Trophoblast cell (in vitro differentiated cells and primary cell): ENCODE results near the gene HIVEP1.
A peak's percentile ranks its signal among the peaks of the same experiment; 100 is the strongest.

Experiments
- DNase-seq, 2 donors: peaks; one replicate each; pipeline ENCODE4 v3.0.0-alpha.2; 2016
- H2AFZ ChIP-seq: 2 replicates; pipeline ENCODE4 v1.6.1; 2013; ENCODE audit warnings: low read length, moderate library complexity, mild to moderate bottlenecking; ENCODE audit not compliant: insufficient read depth, poor library complexity
- H2AK5ac ChIP-seq: 2 replicates; pipeline ENCODE4 v1.6.1; 2013; ENCODE audit warnings: mild to moderate bottlenecking, low read length
- H2BK120ac ChIP-seq: 2 replicates; pipeline ENCODE4 v1.6.1; 2013; ENCODE audit warnings: low read length, mild to moderate bottlenecking, moderate library complexity; ENCODE audit not compliant: insufficient read depth, poor library complexity
- H2BK12ac ChIP-seq: 2 replicates; pipeline ENCODE4 v1.6.1; 2013; ENCODE audit warnings: mild to moderate bottlenecking, low read length, moderate library complexity
- H2BK5ac ChIP-seq: 2 replicates; pipeline ENCODE4 v1.6.1; 2013; ENCODE audit warnings: low read length, low read depth, moderate library complexity, mild to moderate bottlenecking; ENCODE audit not compliant: poor library complexity
- H3K14ac ChIP-seq: 2 replicates; pipeline ENCODE4 v1.6.1; 2013; ENCODE audit warnings: mild to moderate bottlenecking, low read length
- H3K18ac ChIP-seq: 2 replicates; pipeline ENCODE4 v1.6.1; 2013; ENCODE audit warnings: mild to moderate bottlenecking, low read length
- H3K23ac ChIP-seq: 2 replicates; pipeline ENCODE4 v1.6.1; 2013; ENCODE audit warnings: low read length
- H3K27ac ChIP-seq: 2 replicates; pipeline ENCODE4 v1.5.1; 2013; ENCODE audit warnings: low read depth, mild to moderate bottlenecking, inconsistent platforms, low read length, moderate library complexity
- H3K27me3 ChIP-seq: 2 replicates; pipeline ENCODE4 v1.6.1; 2013; ENCODE audit warnings: inconsistent platforms, mild to moderate bottlenecking, low read length, moderate library complexity; ENCODE audit not compliant: insufficient read depth
- H3K36me3 ChIP-seq, 2 experiments: 1 replicate in 1 of 2; 2 replicates in 1 of 2; pipeline ENCODE4 v1.6.1; 2013; ENCODE audit warnings: low read length in 2 of 2, mild to moderate bottlenecking in 2 of 2, moderate library complexity in 1 of 2; ENCODE audit not compliant: insufficient read depth in 2 of 2, control insufficient read depth in 1 of 2
- H3K4ac ChIP-seq: 2 replicates; pipeline ENCODE4 v1.6.1; 2013; ENCODE audit warnings: low read depth, mild to moderate bottlenecking, low read length, moderate library complexity
- H3K4me1 ChIP-seq, 2 experiments: 1 replicate in 1 of 2; 2 replicates in 1 of 2; pipeline ENCODE4 v1.6.1; 2013; ENCODE audit warnings: low read length in 2 of 2, mild to moderate bottlenecking in 2 of 2, moderate library complexity in 1 of 2; ENCODE audit not compliant: insufficient read depth in 2 of 2, control insufficient read depth in 1 of 2
- H3K4me2 ChIP-seq: 2 replicates; pipeline ENCODE4 v1.6.1; 2013; ENCODE audit warnings: inconsistent platforms, mild to moderate bottlenecking, low read length, moderate library complexity
- H3K4me3 ChIP-seq: 2 replicates; pipeline ENCODE4 v1.5.1; 2013; ENCODE audit warnings: mild to moderate bottlenecking, low read depth, low read length, inconsistent platforms
- H3K79me1 ChIP-seq: one replicate; pipeline ENCODE4 v1.6.1; 2013; ENCODE audit warnings: low read length
- H3K79me2 ChIP-seq: 2 replicates; pipeline ENCODE4 v1.6.1; 2013; ENCODE audit warnings: low read length, mild to moderate bottlenecking; ENCODE audit not compliant: control insufficient read depth, insufficient read depth, poor library complexity
- H3K9ac ChIP-seq: 2 replicates; pipeline ENCODE4 v1.6.1; 2013; ENCODE audit warnings: mild to moderate bottlenecking, low read length
- H3K9me3 ChIP-seq: 2 replicates; pipeline ENCODE4 v1.6.1; 2013; ENCODE audit warnings: low read depth, mild to moderate bottlenecking, control low read depth, inconsistent platforms, low read length; ENCODE audit not compliant: insufficient read depth
- H4K12ac ChIP-seq: 2 replicates; pipeline ENCODE4 v1.6.1; 2013; ENCODE audit warnings: low read depth, mild to moderate bottlenecking, low read length, moderate library complexity
- H4K8ac ChIP-seq: 2 replicates; pipeline ENCODE4 v1.6.1; 2013; ENCODE audit warnings: low read depth, mild to moderate bottlenecking, low read length, moderate library complexity
- H4K91ac ChIP-seq: one replicate; pipeline ENCODE4 v1.6.1; 2013; ENCODE audit warnings: low read depth, mild to moderate bottlenecking, low read length, moderate library complexity
- WGBS: extraction: QIAGEN DNeasy Blood & Tissue Kit; methylation state at CpG from one replicate; pipeline ENCODE4 v1.1.7; 2013; ENCODE audit warnings: missing lambda C conversion rate; ENCODE audit not compliant: insufficient read length, insufficient coverage; ENCODE audit errors: extremely low coverage; 5-methylcytosine and 5-hydroxymethylcytosine counted together

Gene HIVEP1

GRCh38 chr6:12160326-12160725, 148.2 kb downstream of the HIVEP1 start:
- Histone ChIP-seq H3K14ac (no peak overlapping the region), H3K4me2 (no peak overlapping the region), H4K12ac (no peak overlapping the region), H2BK5ac (no peak overlapping the region), H2BK12ac (no peak overlapping the region), H4K8ac (no peak overlapping the region), H3K4ac (no peak overlapping the region), H3K27me3 (no peaks in the 10 kb centered on the region), H2AFZ (no peak overlapping the region), H3K18ac (no peak overlapping the region), H3K4me1 (peaks cover 8 to 10% of the 10 kb centered on the region in 2 experiments), H2BK120ac (no peak overlapping the region), H3K27ac (no peak overlapping the region), H4K91ac (no peak overlapping the region), H3K79me1 (peaks cover 3% of the 10 kb centered on the region), H2AK5ac (no peak overlapping the region), H3K23ac (no peak overlapping the region), H3K79me2 (no peaks in the 10 kb centered on the region), H3K36me3 (peaks cover 16 to 24% of the 10 kb centered on the region in 2 experiments), H3K4me3 (no peak overlapping the region), H3K9me3 (no peaks in the 10 kb centered on the region), H3K9ac (no peak overlapping the region)
- DNase-seq: no peak
- no CpG with 5 or more reads among the region's 4 CpGs for WGBS

DNA sequence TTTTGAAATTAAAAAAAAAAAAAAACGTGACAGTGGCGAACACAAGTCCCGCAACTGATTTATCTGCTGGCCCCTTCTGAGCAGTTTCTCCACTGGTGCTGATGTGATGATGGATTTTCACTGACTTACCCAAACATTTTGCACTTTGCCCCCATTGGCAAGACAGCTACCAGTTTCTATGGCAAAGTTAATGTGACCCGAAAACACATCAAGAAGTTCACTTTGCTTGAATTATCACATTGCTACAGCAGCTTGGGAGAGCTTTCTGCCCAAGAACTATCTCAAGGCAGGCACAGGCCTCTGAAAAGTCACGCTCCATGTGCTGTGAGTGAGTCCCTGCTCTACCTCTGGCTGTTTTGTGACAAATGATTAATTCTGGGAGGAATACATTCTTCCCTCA, 150.1 kb downstream of the HIVEP1 start:
- Histone ChIP-seq H3K4me1 (peaks cover 8 to 13% of the 10 kb centered on the region in 2 experiments), H2AFZ (no peak overlapping the region), H3K23ac (no peak overlapping the region), H3K27ac (no peak overlapping the region), H2BK5ac (no peak overlapping the region), H3K18ac (no peak overlapping the region), H4K91ac (no peak overlapping the region), H3K4ac (no peak overlapping the region), H2AK5ac (no peak overlapping the region), H3K9me3 (no peaks in the 10 kb centered on the region), H3K36me3 (peaks cover 16 to 24% of the 10 kb centered on the region in 2 experiments), H3K9ac (no peak overlapping the region), H3K79me2 (no peaks in the 10 kb centered on the region), H2BK12ac (no peak overlapping the region), H4K12ac (no peak overlapping the region), H3K4me3 (no peak overlapping the region), H3K4me2 (no peak overlapping the region), H3K27me3 (no peaks in the 10 kb centered on the region), H4K8ac (no peak overlapping the region), H2BK120ac (no peak overlapping the region), H3K14ac (no peak overlapping the region), H3K79me1 (peaks cover 3% of the 10 kb centered on the region)
- no CpG with 5 or more reads among the region's 5 CpGs for WGBS
- no peak for DNase-seq

DNA sequence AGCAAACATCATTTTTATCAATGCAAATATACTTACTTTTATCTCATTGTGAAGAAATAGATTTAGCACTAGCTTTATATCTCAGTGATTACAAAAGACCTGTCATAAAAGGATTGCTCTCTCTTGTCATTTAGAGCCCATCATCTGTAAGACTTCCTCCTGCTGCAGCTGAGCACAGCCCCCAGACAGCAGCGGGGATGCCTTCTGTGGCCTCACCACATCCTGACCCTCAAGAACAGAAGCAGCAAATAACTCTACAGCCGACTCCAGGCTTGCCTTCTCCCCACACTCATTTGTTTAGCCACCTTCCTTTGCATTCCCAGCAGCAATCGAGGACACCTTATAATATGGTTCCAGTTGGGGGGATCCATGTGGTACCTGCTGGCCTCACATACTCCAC, 151.0 kb downstream of the HIVEP1 start:
- H3K27ac ChIP-seq: peak overlapping the region; percentile 40
- peaks cover 16 to 24% of the 10 kb centered on the region in 2 experiments for H3K36me3 ChIP-seq
- peaks cover 3% of the 10 kb centered on the region for H3K79me1 ChIP-seq
- H3K4me3 ChIP-seq: no peak overlapping the region
- no peak overlapping the region for H2AK5ac ChIP-seq
- H2BK5ac ChIP-seq: no peak overlapping the region
- no peaks in the 10 kb centered on the region for H3K79me2 ChIP-seq
- peaks cover 8 to 13% of the 10 kb centered on the region in 2 experiments for H3K4me1 ChIP-seq
- no peak overlapping the region for H3K23ac ChIP-seq
- peak overlapping the region; percentile 23 for H2BK12ac ChIP-seq
- no peak overlapping the region for H3K9ac ChIP-seq
- H3K18ac ChIP-seq: no peak overlapping the region
- H3K4ac ChIP-seq: no peak overlapping the region
- no CpG with 5 or more reads among the region's 3 CpGs for WGBS
- H4K12ac ChIP-seq: no peak overlapping the region
- no peak overlapping the region for H4K8ac ChIP-seq
- H3K9me3 ChIP-seq: no peaks in the 10 kb centered on the region
- no peak overlapping the region for H2AFZ ChIP-seq
- no peak overlapping the region for H3K4me2 ChIP-seq
- H3K14ac ChIP-seq: no peak overlapping the region
- DNase-seq: no peak
- H2BK120ac ChIP-seq: peak overlapping the region; percentile 38
- H3K27me3 ChIP-seq: no peaks in the 10 kb centered on the region
- no peak overlapping the region for H4K91ac ChIP-seq

GRCh38 chr6:12163744-12164507, 151.8 kb downstream of the HIVEP1 start:
- no peak overlapping the region for H2BK5ac ChIP-seq
- no peak overlapping the region for H3K4ac ChIP-seq
- H3K9me3 ChIP-seq: no peaks in the 10 kb centered on the region
- H3K27me3 ChIP-seq: no peaks in the 10 kb centered on the region
- H3K23ac ChIP-seq: no peak overlapping the region
- no peak overlapping the region for H4K91ac ChIP-seq
- no peak overlapping the region for H3K4me2 ChIP-seq
- DNase-seq: peak; percentile 95
- H3K79me1 ChIP-seq: peaks cover 3% of the 10 kb centered on the region
- H3K14ac ChIP-seq: no peak overlapping the region
- WGBS: no CpG with 5 or more reads among the region's 19 CpGs
- H4K12ac ChIP-seq: no peak overlapping the region
- H2AFZ ChIP-seq: no peak overlapping the region
- no peak overlapping the region for H3K4me3 ChIP-seq
- no peaks in the 10 kb centered on the region for H3K79me2 ChIP-seq
- peaks cover 8 to 13% of the 10 kb centered on the region in 2 experiments for H3K4me1 ChIP-seq
- no peak overlapping the region for H3K9ac ChIP-seq
- no peak overlapping the region for H3K18ac ChIP-seq
- peaks cover 16 to 19% of the 10 kb centered on the region in 2 experiments for H3K36me3 ChIP-seq
- H3K27ac ChIP-seq: peak overlapping the region; percentile 40
- no peak overlapping the region for H2AK5ac ChIP-seq
- H2BK120ac ChIP-seq: peak overlapping the region; percentile 13
- peak overlapping the region; percentile 23 for H2BK12ac ChIP-seq
- no peak overlapping the region for H4K8ac ChIP-seq
